ENCODE results near the gene C16orf95.

DNA sequence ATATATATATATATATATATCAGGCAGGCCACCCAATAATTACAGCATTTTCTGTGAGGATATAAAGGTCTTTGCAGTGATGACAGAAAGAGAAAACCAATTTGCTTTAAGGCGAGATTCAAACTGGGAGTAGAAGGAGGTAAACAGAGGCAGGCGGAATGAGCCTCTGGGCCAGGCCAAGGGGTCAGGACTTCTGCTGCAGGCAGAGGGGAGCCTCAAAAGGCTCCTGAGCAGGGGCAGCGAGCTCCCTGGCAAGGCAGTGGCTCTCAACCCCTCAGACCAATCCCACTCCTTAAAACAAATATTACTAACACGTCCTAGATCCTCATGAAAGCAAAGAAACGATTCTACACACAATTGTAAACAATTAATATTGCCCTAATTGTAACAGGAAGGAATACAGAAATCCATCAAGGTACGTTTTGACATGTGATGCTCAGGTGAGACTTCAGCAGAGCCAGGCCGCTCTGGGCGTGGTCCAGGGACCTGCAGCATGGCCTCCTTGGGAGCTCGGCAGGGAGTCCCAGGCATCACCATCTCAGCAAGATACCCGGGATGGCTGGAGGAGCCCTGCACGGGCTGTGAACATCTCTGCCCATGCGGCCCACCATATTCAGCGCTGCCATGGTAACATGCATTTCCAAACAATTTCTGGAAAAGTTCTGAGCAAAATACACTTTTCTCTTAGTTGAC is 48.0 kb upstream of the C16orf95 start:
- TF ChIP-seq GATA3 (IDR thresholded peaks at IDR 0.05; ENCODE audit: low read depth, low read length) (no peak), GATA2 (IDR thresholded peaks at IDR 0.05; ENCODE audit: low read depth, low read length) (no peak)
